Mononuclear cell (primary cell): ENCODE data around the gene CGRRF1. TPM values are rescaled to one million over a fixed set of nuclear protein-coding genes. Genes with fewer than 3 reads are reported as not detected.

Source experiments
- H3K27me3 ChIP-seq: 2 replicates; pipeline ENCODE4 v1.6.0; 2011; ENCODE audit warnings: low read length, control low read depth; ENCODE audit not compliant: insufficient read depth
- H3K4me1 ChIP-seq: 2 replicates; pipeline ENCODE4 v1.5.1; 2011; ENCODE audit warnings: mild to moderate bottlenecking, low read length, control low read depth; ENCODE audit not compliant: insufficient read depth
- H3K4me3 ChIP-seq: 2 replicates; pipeline ENCODE4 v1.5.1; 2011; ENCODE audit warnings: mild to moderate bottlenecking, low read length, moderate library complexity
- H3K9me3 ChIP-seq: 2 replicates; pipeline ENCODE4 v1.5.1; 2011; ENCODE audit warnings: low read depth, mild to moderate bottlenecking, control low read depth, low read length
- total RNA-seq: library from RNA; depleted of rRNA; stranded (reverse); fragments of >200 nt; gene quantifications from one replicate; pipeline ENCODE4 v1.2.3, GENCODE V29; 2012

CGRRF1 gene
- total RNA-seq, 1 donor: 36.4 TPM

DNA sequence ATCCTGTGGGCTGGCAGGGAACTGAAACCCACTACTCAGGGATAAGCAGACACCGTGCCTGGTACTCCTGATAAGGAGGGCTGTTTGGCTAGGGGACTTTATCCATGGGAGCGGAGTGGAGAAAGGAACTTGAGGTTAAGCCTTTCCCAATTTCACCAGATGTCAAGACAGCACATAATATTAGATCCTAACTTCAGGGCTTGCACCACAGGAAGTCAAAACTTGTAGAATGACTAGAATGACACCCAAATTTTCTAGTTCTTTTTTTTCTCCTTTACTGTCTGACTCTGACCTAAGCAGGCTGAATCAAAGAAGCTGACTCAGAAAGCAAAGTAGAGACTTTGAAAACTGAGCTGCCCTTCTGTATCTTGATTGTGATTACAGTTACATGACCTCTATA lies 7.1 kb upstream of the CGRRF1 start:
- Histone ChIP-seq H3K4me3 (no peak overlapping the region), H3K4me1 (peaks cover 30% of the 10 kb centered on the region), H3K9me3 (no peaks in the 10 kb centered on the region), H3K27me3 (no peaks in the 10 kb centered on the region)

DNA sequence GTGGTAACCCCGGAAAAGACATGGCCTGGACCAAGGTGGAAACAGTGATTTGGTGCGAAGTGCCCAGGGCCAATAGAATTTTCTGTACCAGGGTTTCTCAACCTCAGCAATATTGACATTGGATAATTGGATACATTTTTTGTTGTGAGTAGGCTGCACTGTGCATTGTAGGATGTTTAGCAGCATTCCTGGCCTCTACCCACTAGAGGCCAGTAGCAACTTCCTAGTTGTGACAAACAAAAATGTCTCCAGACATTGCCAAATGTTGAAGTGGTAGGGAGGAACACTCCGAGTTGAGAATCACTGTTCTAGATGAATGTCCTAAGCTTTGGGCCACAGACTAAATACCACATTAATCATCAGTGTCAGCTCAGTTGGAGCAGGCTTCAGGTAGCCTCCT lies 6.2 kb upstream of the CGRRF1 start:
- Histone ChIP-seq H3K4me3 (no peak overlapping the region), H3K27me3 (no peaks in the 10 kb centered on the region), H3K9me3 (no peaks in the 10 kb centered on the region), H3K4me1 (peaks cover 30% of the 10 kb centered on the region)

DNA sequence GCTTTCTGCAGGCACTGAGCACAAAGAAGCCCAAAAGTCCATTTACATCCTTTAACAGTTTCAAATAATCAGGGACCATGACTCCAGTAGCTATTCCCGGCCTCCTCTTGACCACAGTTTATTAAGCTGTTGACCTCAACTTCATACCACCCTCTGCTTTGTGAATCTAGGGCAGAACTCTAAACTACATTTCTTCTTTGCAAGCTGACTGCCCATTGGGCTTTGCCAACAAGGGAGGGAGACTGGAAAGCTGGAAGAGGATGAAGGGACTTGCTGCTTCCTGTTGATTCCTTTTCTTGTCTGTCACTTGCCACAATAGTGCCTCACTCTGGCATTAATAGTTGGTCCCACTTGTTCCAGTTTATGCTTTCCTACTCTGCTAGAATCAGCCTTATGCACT lies 2.7 kb downstream of the CGRRF1 start:
- H3K27me3 ChIP-seq: no peaks in the 10 kb centered on the region
- no peak overlapping the region for H3K4me3 ChIP-seq
- H3K4me1 ChIP-seq: peaks cover 24% of the 10 kb centered on the region
- H3K9me3 ChIP-seq: peaks cover 13% of the 10 kb centered on the region

DNA sequence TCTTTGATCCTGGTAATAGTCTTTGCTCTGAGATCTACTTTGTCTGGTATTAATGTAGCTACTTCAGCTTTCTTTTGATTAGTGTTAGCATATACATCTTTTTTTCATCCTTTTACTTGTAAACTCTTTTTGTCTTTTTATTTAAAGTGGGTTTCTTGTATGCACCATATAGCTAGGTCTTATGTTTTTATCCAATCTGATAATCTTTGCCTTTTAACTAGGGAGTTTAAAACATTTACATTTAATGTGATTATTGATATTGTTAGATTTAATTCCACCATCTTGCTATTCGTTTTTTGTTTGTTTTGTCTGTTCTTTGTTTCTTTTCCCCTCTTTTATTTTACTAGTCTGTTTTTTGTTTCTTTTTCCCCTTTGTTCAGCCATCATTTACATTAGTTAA lies 6.0 kb downstream of the CGRRF1 start:
- peaks cover 13% of the 10 kb centered on the region for H3K4me1 ChIP-seq
- no peak overlapping the region for H3K4me3 ChIP-seq
- peaks cover 13% of the 10 kb centered on the region for H3K9me3 ChIP-seq
- no peaks in the 10 kb centered on the region for H3K27me3 ChIP-seq

DNA sequence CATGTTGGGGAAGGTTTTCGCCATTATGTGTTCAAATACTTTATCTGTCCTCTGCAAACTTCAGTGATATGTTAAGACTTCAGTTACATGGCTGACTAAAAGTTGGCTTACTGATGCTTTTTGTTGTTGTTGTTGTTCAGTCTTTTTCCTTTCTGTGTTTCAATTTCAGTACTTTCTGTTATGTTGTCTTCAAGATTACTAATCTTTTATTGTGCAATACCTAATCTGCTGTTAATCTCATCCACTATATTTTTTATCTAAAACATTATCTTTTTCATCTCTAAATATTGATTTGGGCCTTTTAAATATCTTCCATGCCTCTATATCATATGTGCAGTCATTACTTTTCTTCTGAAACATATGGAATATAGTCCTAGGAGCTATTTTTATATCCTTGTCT lies 7.0 kb downstream of the CGRRF1 start:
- Histone ChIP-seq H3K9me3 (peaks cover 13% of the 10 kb centered on the region), H3K4me3 (no peak overlapping the region), H3K4me1 (peaks cover 7% of the 10 kb centered on the region), H3K27me3 (no peaks in the 10 kb centered on the region)

DNA sequence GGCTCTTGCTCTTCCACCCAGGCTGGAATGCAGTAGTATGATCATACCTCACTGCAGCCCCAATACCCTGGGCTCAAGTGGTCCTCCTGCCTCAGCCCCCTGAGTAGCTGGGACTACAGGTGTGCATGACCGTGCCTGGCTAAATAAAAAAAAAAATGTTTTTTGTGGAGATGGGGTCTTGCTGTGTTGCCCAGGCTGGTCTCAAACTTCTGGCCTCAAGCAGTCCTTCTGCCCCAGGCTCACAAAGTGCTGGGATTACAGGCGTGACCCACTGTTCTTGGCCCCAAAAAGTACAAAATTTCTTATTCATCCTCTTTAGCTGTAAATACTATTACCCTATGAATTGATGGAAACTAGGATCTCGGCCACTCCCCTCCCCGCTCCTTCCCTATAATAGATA lies 14.7 kb downstream of the CGRRF1 start:
- H3K4me3 ChIP-seq: no peak overlapping the region
- H3K4me1 ChIP-seq: no peaks in the 10 kb centered on the region
- H3K27me3 ChIP-seq: no peaks in the 10 kb centered on the region
- no peaks in the 10 kb centered on the region for H3K9me3 ChIP-seq

DNA sequence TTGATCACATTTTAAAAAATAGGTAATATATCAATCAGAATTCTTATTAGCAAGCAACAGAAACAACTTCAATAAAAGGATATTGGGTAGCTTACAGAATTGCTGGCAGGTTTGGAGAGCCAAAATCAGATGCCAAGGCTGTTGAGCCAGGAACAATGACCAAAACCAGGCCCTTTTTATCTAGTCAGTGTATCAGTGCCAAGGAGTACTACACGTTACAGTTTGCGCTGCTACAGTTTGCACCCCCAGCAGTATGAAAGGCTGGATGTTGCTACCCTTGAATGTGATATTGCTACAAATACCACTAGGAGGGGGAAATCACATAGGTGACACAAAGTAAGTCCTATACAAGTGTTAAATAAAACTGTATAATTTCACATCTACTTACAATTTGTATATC lies 19.3 kb downstream of the CGRRF1 start:
- H3K9me3 ChIP-seq: no peaks in the 10 kb centered on the region
- H3K4me3 ChIP-seq: no peak overlapping the region
- H3K4me1 ChIP-seq: peaks cover 3% of the 10 kb centered on the region
- H3K27me3 ChIP-seq: no peaks in the 10 kb centered on the region

DNA sequence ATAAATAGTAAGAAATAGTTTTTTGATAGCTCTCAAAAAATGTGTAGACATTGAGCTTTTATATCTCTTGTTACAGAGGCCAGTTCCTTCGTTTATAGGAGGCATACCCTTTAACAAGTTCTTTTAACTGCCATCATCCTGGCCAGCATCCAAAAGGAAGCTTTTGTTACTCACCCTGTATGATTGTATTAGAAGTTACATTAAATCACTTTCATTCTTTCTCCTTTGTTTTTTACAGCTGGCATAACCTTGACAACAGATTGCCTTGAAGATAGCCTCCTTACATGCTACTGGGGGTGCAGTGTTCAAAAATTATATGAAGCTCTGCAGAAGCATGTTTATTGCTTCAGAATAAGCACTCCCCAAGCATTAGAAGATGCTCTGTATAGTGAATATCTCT lies 20.1 kb downstream of the CGRRF1 start:
- H3K27me3 ChIP-seq: no peaks in the 10 kb centered on the region
- peaks cover 3% of the 10 kb centered on the region for H3K4me1 ChIP-seq
- H3K4me3 ChIP-seq: no peak overlapping the region
- H3K9me3 ChIP-seq: no peaks in the 10 kb centered on the region

DNA sequence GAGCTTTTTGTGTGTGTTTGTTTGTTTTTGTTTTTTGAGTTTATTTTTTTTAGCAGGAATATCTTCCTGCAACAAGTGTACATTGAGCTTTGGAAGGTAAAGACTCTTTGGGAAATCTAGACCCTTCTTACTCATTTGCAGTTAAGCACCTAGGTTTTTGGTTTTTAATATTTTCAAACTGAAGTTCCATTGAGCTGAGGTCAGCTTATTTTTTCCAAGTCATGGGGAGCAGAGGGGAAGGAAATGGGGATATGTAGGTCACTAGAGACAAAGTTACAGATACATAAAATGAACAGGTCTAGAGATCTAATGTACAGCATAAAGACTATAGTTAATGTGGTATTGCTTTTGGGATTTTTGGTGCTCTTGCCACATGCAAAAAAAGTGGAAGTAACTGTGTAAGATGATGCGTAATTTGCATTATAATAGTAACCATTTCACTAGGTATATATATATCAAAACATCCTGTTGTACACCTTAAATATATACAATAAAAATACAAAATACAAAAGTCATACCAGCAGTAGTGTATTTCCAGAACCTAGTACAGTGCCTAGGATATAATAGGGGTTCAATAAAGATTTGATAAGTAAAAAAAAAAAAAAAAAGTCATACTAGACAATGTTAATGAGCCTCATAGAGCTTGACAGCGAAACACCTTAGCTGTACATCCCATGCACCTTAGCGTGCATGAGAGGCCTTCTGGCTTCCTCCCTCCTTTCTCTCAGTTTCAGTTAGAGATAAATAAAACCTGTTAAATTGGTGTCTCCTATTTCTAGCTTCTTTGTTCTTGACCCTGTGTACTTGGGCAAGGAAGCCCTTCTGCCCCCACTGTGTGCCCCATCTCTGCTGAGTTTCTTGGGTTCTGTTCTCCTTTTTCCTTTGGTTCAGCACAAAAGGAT lies 22.7 kb downstream of the CGRRF1 start:
- H3K4me3 ChIP-seq: no peak overlapping the region
- H3K4me1 ChIP-seq: peaks cover 3% of the 10 kb centered on the region
- no peaks in the 10 kb centered on the region for H3K9me3 ChIP-seq
- H3K27me3 ChIP-seq: no peaks in the 10 kb centered on the region

DNA sequence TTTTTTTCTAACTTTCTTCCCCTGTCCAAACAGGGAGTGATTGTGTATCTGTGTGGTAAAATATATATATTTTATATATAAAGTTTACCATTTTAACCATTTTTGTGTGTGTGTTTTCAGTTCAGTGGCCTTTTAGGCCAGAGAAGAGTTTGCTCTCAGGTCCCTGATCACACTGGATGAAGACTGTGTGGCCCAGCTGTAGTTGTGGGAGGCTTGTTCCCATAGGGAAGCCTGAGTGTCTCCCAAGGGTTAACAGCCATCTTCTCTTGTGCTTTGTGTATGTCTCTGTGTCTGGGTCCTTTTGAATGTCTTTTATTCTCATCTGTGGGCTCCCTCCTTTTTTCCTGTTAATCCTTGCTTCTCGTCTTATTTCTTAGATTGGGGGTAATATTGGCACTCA lies 23.4 kb downstream of the CGRRF1 start:
- Histone ChIP-seq H3K4me3 (no peak overlapping the region), H3K9me3 (no peaks in the 10 kb centered on the region), H3K27me3 (no peaks in the 10 kb centered on the region), H3K4me1 (peaks cover 3% of the 10 kb centered on the region)

DNA sequence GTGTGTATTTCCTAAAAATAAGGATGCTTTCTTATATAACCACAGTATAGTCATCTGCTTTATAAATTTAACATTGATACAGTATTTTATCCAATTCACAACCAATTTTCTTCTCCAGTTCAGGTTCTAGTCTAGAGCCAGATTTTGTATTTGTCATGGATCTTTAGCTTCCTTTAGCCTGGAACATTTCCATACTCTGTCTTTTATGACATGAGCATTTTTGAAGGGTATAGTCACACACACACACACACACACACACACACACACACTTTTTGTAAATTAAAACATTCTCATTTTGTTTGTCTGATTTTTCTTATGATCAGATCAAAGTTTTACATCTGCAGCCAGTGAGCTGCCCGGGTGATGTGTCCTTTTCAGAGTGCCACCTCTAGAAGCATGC lies 25.4 kb downstream of the CGRRF1 start:
- H3K9me3 ChIP-seq: no peaks in the 10 kb centered on the region
- no peaks in the 10 kb centered on the region for H3K27me3 ChIP-seq
- no peak overlapping the region for H3K4me3 ChIP-seq
- peaks cover 3% of the 10 kb centered on the region for H3K4me1 ChIP-seq

DNA sequence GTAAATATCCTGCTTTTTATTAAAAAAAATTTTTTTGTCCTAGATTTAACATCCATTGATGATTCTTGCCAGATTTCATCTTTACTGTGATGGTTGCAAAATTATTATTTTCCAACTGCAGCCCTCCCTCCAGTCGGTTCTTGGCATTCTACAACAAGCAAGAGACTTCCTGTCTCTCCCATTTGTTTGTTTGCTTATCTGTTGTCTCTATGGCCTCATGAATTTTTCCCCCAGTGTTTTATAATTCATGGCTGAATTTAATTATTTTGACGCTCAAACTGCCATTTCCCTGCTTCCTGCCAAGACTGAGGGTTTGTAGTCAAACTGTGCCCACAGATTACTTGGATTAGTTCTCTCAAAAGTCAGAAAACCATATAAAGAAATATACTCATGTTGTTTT lies 25.9 kb downstream of the CGRRF1 start:
- Histone ChIP-seq H3K4me1 (peaks cover 3% of the 10 kb centered on the region), H3K9me3 (no peaks in the 10 kb centered on the region), H3K27me3 (no peaks in the 10 kb centered on the region), H3K4me3 (no peak overlapping the region)

DNA sequence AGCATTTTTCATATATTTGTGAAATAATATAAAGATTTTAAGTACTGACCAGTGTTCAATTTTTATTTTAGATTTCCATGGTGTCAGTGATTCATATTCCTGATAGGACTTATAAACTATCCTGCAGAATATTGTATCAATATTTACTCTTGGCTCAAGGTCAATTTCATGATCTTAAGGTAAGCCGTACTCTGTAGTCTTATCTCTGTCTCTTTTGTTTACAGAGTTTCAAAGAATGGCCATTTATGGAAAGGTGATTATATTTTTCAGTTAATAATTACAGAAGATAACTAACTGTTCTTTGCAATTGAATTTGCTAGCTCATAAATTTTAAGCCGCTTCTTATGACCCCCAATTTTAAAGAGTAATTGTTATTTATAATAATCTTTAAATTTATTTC lies 27.9 kb downstream of the CGRRF1 start:
- no peaks in the 10 kb centered on the region for H3K9me3 ChIP-seq
- peaks cover 2% of the 10 kb centered on the region for H3K4me1 ChIP-seq
- no peaks in the 10 kb centered on the region for H3K27me3 ChIP-seq
- H3K4me3 ChIP-seq: no peak overlapping the region

DNA sequence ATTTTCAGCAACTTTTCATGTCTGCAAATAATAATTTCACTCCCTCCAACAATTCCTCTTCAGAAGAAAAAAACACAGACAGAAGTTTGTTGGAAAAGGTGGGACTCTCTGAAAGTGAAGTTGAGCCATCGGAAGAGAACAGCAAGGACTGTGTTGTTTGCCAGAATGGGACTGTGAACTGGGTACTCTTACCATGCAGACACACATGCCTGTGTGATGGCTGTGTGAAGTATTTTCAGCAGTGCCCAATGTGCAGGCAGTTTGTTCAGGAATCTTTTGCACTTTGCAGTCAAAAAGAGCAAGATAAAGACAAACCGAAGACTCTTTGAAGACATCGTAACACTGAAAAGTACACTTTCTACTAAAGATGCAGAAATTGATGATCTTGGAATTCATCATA lies 28.3 kb downstream of the CGRRF1 start:
- Histone ChIP-seq H3K4me1 (no peaks in the 10 kb centered on the region), H3K4me3 (no peak overlapping the region), H3K9me3 (no peaks in the 10 kb centered on the region), H3K27me3 (no peaks in the 10 kb centered on the region)

DNA sequence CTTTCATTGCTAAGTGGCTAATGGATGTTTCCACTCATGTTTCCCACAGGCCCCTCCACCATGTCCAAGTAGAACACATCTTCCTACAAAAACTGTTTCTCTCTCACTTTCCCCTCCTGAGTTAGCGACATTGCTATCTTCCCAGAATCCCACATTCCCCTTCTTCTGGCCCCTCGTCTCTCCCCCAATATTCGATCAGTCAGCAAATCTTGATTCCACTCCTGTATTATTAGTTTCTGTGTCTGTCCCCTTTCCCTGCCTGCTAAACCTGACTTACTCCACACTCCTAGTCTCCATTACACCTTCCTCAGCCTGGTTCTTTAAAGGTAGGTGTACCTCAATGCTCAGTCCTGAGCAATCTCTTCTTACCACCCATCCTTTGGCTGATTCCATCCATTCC lies 37.9 kb downstream of the CGRRF1 start:
- Histone ChIP-seq H3K4me1 (no peaks in the 10 kb centered on the region), H3K9me3 (no peaks in the 10 kb centered on the region), H3K27me3 (no peaks in the 10 kb centered on the region), H3K4me3 (no peak overlapping the region)

DNA sequence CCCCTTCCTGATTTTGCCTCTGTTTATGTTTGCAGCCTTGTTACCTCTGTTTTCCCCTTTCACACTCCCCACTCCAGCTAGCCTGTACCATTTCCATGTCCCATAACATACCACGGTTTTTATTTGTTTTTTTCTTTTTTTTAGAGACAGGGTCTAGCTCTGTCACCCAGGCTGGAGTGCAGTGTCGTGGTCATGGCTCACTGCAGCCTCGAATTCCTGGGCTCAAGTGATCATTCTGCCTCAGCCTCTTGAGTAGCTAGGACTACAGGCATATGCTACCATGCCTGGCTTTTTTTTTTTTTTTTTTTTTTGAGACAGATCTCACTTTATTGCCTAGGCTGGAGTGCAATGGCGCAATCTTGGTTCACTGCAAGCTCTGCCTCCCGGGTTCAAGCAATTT lies 38.8 kb downstream of the CGRRF1 start:
- H3K4me3 ChIP-seq: no peak overlapping the region

More for the DNA sequence above, 38.8 kb downstream of the CGRRF1 start:
- Histone ChIP-seq H3K27me3 (no peaks in the 10 kb centered on the region), H3K9me3 (no peaks in the 10 kb centered on the region), H3K4me1 (no peaks in the 10 kb centered on the region)
